Immature natural killer cell (primary cell): ENCODE results near the gene CCM2. TPM values are rescaled to one million over a fixed set of nuclear protein-coding genes. Genes with fewer than 3 reads are reported as not detected.

Experiments
- DNase-seq, 3 donors: peaks; one replicate each; pipeline ENCODE4 v3.0.0; 2022; ENCODE audit warnings: mixed read lengths in 1 of 3
- H3K27ac Mint-ChIP-seq, 6 donors: one replicate each; pipeline ENCODE4 v1.8.0; 2020; ENCODE audit warnings: mixed read lengths in 6 of 6, mild to moderate bottlenecking in 5 of 6, inconsistent platforms in 4 of 6, moderate library complexity in 3 of 6
- H3K27me3 Mint-ChIP-seq, 3 donors: one replicate each; pipeline ENCODE4 v1.8.0; 2020 to 2021; ENCODE audit warnings: low read depth in 3 of 3, mild to moderate bottlenecking in 3 of 3, mixed read lengths in 3 of 3, moderate library complexity in 3 of 3, inconsistent platforms in 1 of 3
- H3K36me3 Mint-ChIP-seq, 3 donors: one replicate each; pipeline ENCODE4 v1.8.0; 2020; ENCODE audit warnings: mixed read lengths in 3 of 3, inconsistent platforms in 2 of 3, mild to moderate bottlenecking in 2 of 3
- H3K4me1 Mint-ChIP-seq, 2 donors: one replicate each; pipeline ENCODE4 v1.8.0; 2020; ENCODE audit warnings: inconsistent platforms in 2 of 2, mild to moderate bottlenecking in 2 of 2, mixed read lengths in 2 of 2, moderate library complexity in 1 of 2
- H3K4me3 Mint-ChIP-seq, 5 donors: one replicate each; pipeline ENCODE4 v1.8.0; 2020; ENCODE audit warnings: mild to moderate bottlenecking in 5 of 5, mixed read lengths in 5 of 5, inconsistent platforms in 3 of 5, moderate library complexity in 3 of 5
- H3K9me3 Mint-ChIP-seq, 6 donors: one replicate each; pipeline ENCODE4 v1.8.0; 2020; ENCODE audit warnings: mild to moderate bottlenecking in 6 of 6, mixed read lengths in 6 of 6, inconsistent platforms in 4 of 6, moderate library complexity in 3 of 6
- polyA plus RNA-seq, 3 donors: library from polyadenylated mRNA; unstranded; fragments of 300-500 nt; fragmentation: Illumina TruSeq; gene quantifications; one replicate each; pipeline ENCODE4 v1.2.3, GENCODE V29; 2021

CCM2 gene
- polyA plus RNA-seq, 3 donors from 2014 or later, result 60.4 to 120 (median 103) TPM

- Mint-ChIP-seq H3K36me3 (peaks cover 6 to 28% (median 10%) of the 10 kb centered on the region in 3 donors), H3K27me3 (no peaks in the 10 kb centered on the region), H3K4me3 (no peak overlapping the region), H3K9me3 (no peaks in the 10 kb centered on the region), H3K27ac (peak overlapping the region in 1 of 6 donors; percentile 49), H3K4me1 (peaks cover 42 to 84% of the 10 kb centered on the region in 2 donors)
- DNase-seq, result no peak
These were observed 48.7 kb downstream of the CCM2 start for GRCh38 chr7:45048748-45049147.

- Mint-ChIP-seq H3K9me3 (no peaks in the 10 kb centered on the region), H3K36me3 (peaks cover 4 to 28% (median 9%) of the 10 kb centered on the region in 3 donors), H3K27me3 (no peaks in the 10 kb centered on the region), H3K27ac (peak overlapping the region; percentile 71 to 85 (median 84)), H3K4me3 (no peak overlapping the region), H3K4me1 (peaks cover 52 to 83% of the 10 kb centered on the region in 2 donors)
- no peak for DNase-seq
These were observed 50.2 kb downstream of the CCM2 start for GRCh38 chr7:45050198-45050597.

GRCh38 chr7:45052011-45052410, 52.0 kb downstream of the CCM2 start:
- Mint-ChIP-seq H3K36me3 (peaks cover 4 to 23% (median 9%) of the 10 kb centered on the region in 3 donors), H3K9me3 (no peaks in the 10 kb centered on the region), H3K27me3 (no peaks in the 10 kb centered on the region)

GRCh38 chr7:45053401-45053800, 53.4 kb downstream of the CCM2 start:
- Mint-ChIP-seq H3K27ac (peak overlapping the region in 5 of 6 donors; percentile 27 to 65 (median 48)), H3K36me3 (peaks cover 0 to 23% (median 12%) of the 10 kb centered on the region in 3 donors)

More at GRCh38 chr7:45052011-45052410, 52.0 kb downstream of the CCM2 start:
- no peak for DNase-seq
- Mint-ChIP-seq H3K27ac (peak overlapping the region in 3 of 6 donors; percentile 20 to 71 (median 67)), H3K4me1 (peaks cover 61 to 80% of the 10 kb centered on the region in 2 donors), H3K4me3 (no peak overlapping the region)

GRCh38 chr7:45053941-45054340, 53.9 kb downstream of the CCM2 start:
- no peaks in the 10 kb centered on the region for H3K27me3 Mint-ChIP-seq
- no peak overlapping the region for H3K4me3 Mint-ChIP-seq
- H3K4me1 Mint-ChIP-seq, result peaks cover 74 to 84% of the 10 kb centered on the region in 2 donors
- peak overlapping the region in 5 of 6 donors; percentile 27 to 86 (median 81) for H3K27ac Mint-ChIP-seq
- no peak for DNase-seq
- peaks cover 0 to 23% (median 12%) of the 10 kb centered on the region in 3 donors for H3K36me3 Mint-ChIP-seq
- H3K9me3 Mint-ChIP-seq, result no peaks in the 10 kb centered on the region

More at GRCh38 chr7:45053401-45053800, 53.4 kb downstream of the CCM2 start:
- H3K27me3 Mint-ChIP-seq, result no peaks in the 10 kb centered on the region
- H3K4me3 Mint-ChIP-seq, result no peak overlapping the region
- no peak for DNase-seq
- H3K4me1 Mint-ChIP-seq, result peaks cover 72 to 81% of the 10 kb centered on the region in 2 donors
- no peaks in the 10 kb centered on the region for H3K9me3 Mint-ChIP-seq

- Mint-ChIP-seq H3K9me3 (no peaks in the 10 kb centered on the region), H3K4me3 (no peak overlapping the region), H3K36me3 (peaks cover 0 to 23% (median 12%) of the 10 kb centered on the region in 3 donors), H3K27me3 (no peaks in the 10 kb centered on the region), H3K27ac (peak overlapping the region; percentile 33 to 83 (median 76)), H3K4me1 (peaks cover 75 to 81% of the 10 kb centered on the region in 2 donors)
- DNase-seq, result no peak
These were observed 54.4 kb downstream of the CCM2 start for GRCh38 chr7:45054442-45054841.

- H3K27ac Mint-ChIP-seq, result peak overlapping the region in 5 of 6 donors; percentile 8 to 82 (median 75)
- DNase-seq, result no peak
- H3K9me3 Mint-ChIP-seq, result no peaks in the 10 kb centered on the region
- H3K4me3 Mint-ChIP-seq, result no peak overlapping the region
- H3K36me3 Mint-ChIP-seq, result peaks cover 0 to 20% (median 11%) of the 10 kb centered on the region in 3 donors
- H3K4me1 Mint-ChIP-seq, result peaks cover 77 to 81% of the 10 kb centered on the region in 2 donors
- no peaks in the 10 kb centered on the region for H3K27me3 Mint-ChIP-seq
These were observed 55.0 kb downstream of the CCM2 start for GRCh38 chr7:45055016-45055415.

GRCh38 chr7:45055594-45056219, 55.7 kb downstream of the CCM2 start:
- peaks cover 4 to 18% (median 7%) of the 10 kb centered on the region in 3 donors for H3K36me3 Mint-ChIP-seq
- no peak for DNase-seq
- no peaks in the 10 kb centered on the region for H3K27me3 Mint-ChIP-seq
- H3K9me3 Mint-ChIP-seq, result no peaks in the 10 kb centered on the region
- peaks cover 77 to 81% of the 10 kb centered on the region in 2 donors for H3K4me1 Mint-ChIP-seq
- no peak overlapping the region for H3K4me3 Mint-ChIP-seq
- H3K27ac Mint-ChIP-seq, result peak overlapping the region; percentile 6 to 70 (median 46)

- no peaks in the 10 kb centered on the region for H3K27me3 Mint-ChIP-seq
- peaks cover 4 to 13% (median 7%) of the 10 kb centered on the region in 3 donors for H3K36me3 Mint-ChIP-seq
These were observed 57.9 kb downstream of the CCM2 start for GRCh38 chr7:45057878-45058277.

GRCh38 chr7:45060295-45060694, 60.3 kb downstream of the CCM2 start:
- Mint-ChIP-seq H3K27me3 (peaks cover 0 to 2% (median 0%) of the 10 kb centered on the region in 3 donors), H3K4me3 (peak overlapping the region in 4 of 5 donors; percentile 1 to 34 (median 14)), H3K4me1 (peaks cover 75 to 83% of the 10 kb centered on the region in 2 donors), H3K36me3 (peaks cover 4 to 15% (median 12%) of the 10 kb centered on the region in 3 donors), H3K9me3 (no peaks in the 10 kb centered on the region), H3K27ac (peak overlapping the region in 5 of 6 donors; percentile 65 to 87 (median 82))
- no peak for DNase-seq

More at GRCh38 chr7:45057878-45058277, 57.9 kb downstream of the CCM2 start:
- Mint-ChIP-seq H3K4me3 (peak overlapping the region in 1 of 5 donors; percentile 7), H3K4me1 (peaks cover 85 to 86% of the 10 kb centered on the region in 2 donors), H3K9me3 (no peaks in the 10 kb centered on the region), H3K27ac (peak overlapping the region; percentile 47 to 86 (median 72))
- DNase-seq, result no peak

- DNase-seq, result no peak
- Mint-ChIP-seq H3K4me3 (peak overlapping the region in 2 of 5 donors; percentile 12 to 53), H3K4me1 (peaks cover 76 to 85% of the 10 kb centered on the region in 2 donors), H3K36me3 (peaks cover 4 to 22% (median 20%) of the 10 kb centered on the region in 3 donors), H3K27me3 (peaks cover 0 to 2% (median 0%) of the 10 kb centered on the region in 3 donors), H3K9me3 (no peaks in the 10 kb centered on the region), H3K27ac (peak overlapping the region; percentile 22 to 87 (median 82))
These were observed 61.4 kb downstream of the CCM2 start for GRCh38 chr7:45061352-45061751.

GRCh38 chr7:45061806-45062425, 61.9 kb downstream of the CCM2 start:
- H3K9me3 Mint-ChIP-seq, result no peaks in the 10 kb centered on the region
- peak overlapping the region; percentile 61 to 87 (median 82) for H3K27ac Mint-ChIP-seq
- peaks cover 0 to 2% (median 0%) of the 10 kb centered on the region in 3 donors for H3K27me3 Mint-ChIP-seq
- peak overlapping the region in 4 of 5 donors; percentile 0 to 53 (median 16) for H3K4me3 Mint-ChIP-seq
- no peak for DNase-seq
- H3K4me1 Mint-ChIP-seq, result peaks cover 76 to 87% of the 10 kb centered on the region in 2 donors
- peaks cover 4 to 22% (median 20%) of the 10 kb centered on the region in 3 donors for H3K36me3 Mint-ChIP-seq

- peaks cover 4 to 29% (median 17%) of the 10 kb centered on the region in 3 donors for H3K36me3 Mint-ChIP-seq
- H3K27ac Mint-ChIP-seq, result peak overlapping the region in 4 of 6 donors; percentile 56 to 71 (median 61)
- H3K4me1 Mint-ChIP-seq, result peaks cover 78 to 89% of the 10 kb centered on the region in 2 donors
- H3K4me3 Mint-ChIP-seq, result no peak overlapping the region
- DNase-seq, result no peak
- H3K27me3 Mint-ChIP-seq, result peaks cover 0 to 2% (median 2%) of the 10 kb centered on the region in 3 donors
- H3K9me3 Mint-ChIP-seq, result no peaks in the 10 kb centered on the region
These were observed 64.2 kb downstream of the CCM2 start for GRCh38 chr7:45064047-45064725.
